RPMI7951 (cell line): ENCODE data around the gene BTBD7. TPM values are rescaled to one million over a fixed set of nuclear protein-coding genes. Genes with fewer than 3 reads are reported as not detected.

ENCODE experiments used
- DNase-seq: peaks from one replicate; pipeline ENCODE4 v3.0.0-alpha.2; 2012; ENCODE audit warnings: low read depth
- total RNA-seq: library from RNA; depleted of rRNA; stranded (reverse); fragments of >200 nt; shearing (Covaris generic); gene quantifications from 2 replicates; pipeline ENCODE4 v1.2.3, GENCODE V29; 2014

BTBD7 gene
- total RNA-seq, 1 experiment from 2014 or later: 11.3 TPM

- no peak for DNase-seq
Measured at GRCh38 chr14:93305725-93306418, 27.0 kb downstream of the BTBD7 start.

- no peak for DNase-seq
Measured at GRCh38 chr14:93304771-93305170, 28.1 kb downstream of the BTBD7 start.

GRCh38 chr14:93303659-93304058 is 29.2 kb downstream of the BTBD7 start:
- no peak for DNase-seq

DNA sequence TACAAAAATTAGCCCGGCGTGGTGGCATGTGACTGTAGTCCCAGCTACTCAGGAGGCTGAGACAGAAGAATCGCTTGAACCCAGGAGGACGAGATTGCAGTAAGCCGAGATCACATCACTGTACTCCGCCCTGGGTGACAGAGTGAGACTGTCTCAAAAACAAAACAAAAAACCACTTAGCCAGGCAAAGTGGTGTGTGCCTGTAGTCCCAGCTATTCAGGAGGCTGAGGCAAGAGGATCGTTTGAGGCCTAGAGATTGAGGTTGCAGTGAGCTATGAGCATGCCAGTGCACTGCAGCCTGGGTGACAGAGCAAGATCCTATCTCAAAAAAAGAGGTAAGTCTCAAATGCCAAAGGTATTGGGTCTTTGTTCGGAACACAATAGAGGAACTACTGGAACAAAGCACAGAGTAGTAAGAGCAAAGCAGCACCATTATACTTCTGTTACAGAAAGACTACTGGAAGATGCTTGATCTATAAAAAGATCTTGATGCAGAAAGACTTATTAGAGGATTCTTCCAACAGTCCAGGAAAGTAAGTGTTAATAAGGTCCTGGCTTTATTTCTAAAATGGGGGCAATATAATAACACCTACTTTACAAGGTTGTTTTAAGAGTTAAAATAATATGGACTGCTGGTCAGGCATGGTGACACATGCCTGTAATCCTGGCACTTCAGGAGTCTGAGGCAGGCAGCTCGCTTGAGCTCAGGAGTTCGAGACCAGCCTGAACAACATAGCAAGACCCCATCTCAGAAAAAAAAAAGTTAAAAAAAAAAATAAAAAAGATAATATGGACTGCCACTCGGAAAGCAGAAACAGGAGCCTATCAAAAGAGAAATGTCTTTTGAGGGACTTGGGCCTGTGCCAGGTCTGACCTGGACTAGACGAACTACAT is 29.9 kb downstream of the BTBD7 start:
- DNase-seq: no peak

GRCh38 chr14:93301821-93302447 is 30.9 kb downstream of the BTBD7 start:
- no peak for DNase-seq

- no peak for DNase-seq
Measured at GRCh38 chr14:93299866-93300265, 33.0 kb downstream of the BTBD7 start.

DNA sequence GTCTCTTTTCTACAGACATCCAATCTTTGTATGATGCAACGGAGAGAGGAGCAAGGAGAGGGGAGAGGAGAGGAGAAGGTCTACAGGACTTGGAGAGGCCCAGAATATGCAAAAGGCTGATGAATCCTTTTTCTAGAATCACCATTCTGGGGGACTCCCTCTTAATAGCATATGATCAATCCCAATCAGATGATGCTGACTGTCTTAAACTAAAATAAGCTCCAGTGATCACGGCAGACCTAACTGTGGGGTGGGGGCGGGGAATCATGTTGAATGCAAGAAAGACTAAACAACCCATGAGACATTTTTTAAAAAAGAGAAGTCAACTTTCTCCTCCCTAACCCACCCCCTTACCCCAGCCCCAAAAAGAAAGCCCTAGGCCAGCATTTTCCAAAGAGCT is 33.4 kb downstream of the BTBD7 start:
- no peak for DNase-seq

GRCh38 chr14:93295541-93296220 is 37.2 kb downstream of the BTBD7 start:
- DNase-seq: no peak

DNA sequence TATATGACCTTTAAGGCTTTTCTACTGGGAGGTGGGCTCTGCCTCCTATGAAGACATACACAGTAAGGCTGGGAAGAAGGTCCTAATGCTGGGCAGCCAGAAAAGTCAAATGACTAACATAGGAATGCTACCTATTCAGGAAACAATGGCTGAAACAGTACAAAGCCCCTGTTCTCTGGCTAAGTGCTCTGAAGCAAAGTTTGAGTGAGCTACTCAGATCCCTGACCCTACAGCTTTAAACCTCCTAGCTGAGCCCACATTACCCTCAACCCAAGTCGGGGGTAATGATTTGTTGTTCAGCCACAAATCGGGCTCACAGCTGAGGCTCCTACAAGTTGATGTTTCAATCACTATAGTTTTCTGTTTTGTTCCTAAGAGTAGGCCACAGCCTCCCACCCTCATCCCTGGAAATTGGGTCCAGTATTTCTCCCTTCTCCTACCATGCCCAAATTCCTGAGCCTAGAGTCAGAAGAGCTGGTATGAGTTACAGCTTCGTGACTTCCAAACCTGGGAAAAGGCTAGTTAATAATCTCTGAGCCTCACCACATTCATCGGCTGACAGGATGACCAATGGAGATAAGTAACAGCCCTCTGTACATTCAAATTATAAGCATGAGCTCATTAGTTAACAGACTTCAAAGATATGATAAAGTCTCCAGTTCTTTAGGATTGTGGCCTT is 46.5 kb downstream of the BTBD7 start:
- DNase-seq: no peak

- DNase-seq: peak; percentile 11
Measured at GRCh38 chr14:93285044-93285443, 47.8 kb downstream of the BTBD7 start.

DNA sequence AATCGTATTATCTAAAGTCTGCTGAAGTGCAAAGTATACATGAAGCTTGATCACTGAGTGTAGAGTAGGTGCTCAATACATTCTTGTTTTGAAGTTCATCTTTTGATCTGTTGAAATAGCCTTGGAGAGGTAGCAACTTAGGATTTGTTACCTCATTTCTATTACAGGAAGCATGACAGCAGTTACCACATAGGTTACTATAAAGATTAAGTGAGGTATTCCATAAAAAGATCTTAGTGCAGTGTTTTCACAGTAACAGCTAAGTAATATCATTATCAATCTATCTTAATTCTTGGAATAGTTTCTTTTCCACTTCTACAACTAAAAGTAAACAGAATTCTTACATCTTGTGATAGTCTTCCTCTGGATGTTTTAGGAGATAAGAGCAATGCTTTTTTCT is 50.9 kb downstream of the BTBD7 start:
- DNase-seq: no peak

DNA sequence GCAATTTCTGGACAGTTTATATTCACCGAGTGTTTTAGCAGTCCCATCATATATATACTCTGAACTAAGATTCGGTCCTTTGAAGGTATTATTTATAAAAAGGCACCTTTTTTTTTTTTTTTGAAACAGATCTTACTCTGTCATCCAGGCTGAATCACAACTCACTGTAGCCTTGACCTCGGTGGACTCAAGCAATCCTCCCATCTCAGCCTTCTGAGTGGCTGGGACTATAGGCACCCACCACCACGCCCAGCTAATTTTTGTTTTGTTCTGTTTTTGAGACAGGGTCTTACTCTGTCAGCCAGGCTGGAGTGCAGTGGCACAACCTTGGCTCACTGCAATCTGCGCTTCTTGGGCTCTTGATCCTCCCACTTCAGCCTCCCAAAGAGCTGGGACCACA is 52.1 kb downstream of the BTBD7 start:
- no peak for DNase-seq

GRCh38 chr14:93276031-93276716 is 56.7 kb downstream of the BTBD7 start:
- DNase-seq: no peak

GRCh38 chr14:93274055-93274806 is 58.6 kb downstream of the BTBD7 start:
- DNase-seq: no peak

DNA sequence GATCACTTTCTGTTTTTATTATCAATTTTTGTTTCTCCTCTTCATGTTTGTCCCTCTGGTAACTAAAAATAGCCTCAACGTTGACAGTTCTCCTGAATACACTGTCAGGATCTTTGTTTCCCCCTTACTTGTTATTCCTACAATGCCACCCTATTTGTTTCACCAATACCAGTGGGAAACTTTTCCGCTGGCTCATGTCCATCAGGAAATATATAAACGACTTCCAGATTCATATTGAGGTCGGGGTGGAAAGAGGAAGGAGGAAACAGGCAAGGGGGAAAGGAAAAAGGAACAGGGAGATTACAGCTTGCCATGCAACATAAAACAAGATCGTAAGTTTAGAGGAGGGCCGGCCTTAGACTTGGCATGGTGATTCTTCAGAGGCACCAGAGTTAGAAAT is 61.7 kb downstream of the BTBD7 start:
- no peak for DNase-seq

DNA sequence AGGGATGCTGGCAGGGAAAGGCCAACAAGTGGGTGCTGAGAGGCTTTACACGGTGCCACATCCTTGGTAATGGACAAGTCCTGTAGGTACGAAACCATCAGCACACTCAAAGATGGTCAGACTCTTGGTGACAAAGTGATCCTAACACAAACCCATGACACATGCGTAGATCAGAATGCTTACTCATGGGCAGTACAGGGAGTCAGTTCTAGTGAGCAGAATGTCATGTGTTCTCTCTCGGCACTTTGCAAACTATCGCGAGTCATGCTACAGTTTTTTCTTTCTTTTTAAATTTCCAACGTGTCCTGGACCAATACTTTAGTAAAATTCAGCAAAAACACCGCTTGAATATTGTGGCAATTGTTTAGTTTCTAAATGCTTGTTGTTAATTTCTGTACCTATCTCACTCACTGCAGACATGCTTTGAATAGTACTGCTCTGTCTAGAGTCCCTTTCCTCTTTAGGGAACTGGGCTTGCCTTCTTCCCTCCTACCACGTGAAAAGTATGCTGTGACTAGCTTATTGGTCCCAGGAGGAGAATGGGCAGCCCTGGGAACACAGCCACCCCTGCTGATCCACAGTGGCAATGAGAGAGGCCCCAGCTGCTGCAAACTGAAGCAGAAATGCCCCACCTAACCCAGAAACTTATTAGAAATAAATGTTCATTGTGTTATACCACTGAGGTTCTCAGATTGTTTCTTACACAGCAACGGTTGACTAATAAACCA is 63.3 kb downstream of the BTBD7 start:
- peak; percentile 57 for DNase-seq

- DNase-seq: no peak
Measured at GRCh38 chr14:93268406-93268805, 64.4 kb downstream of the BTBD7 start.

DNA sequence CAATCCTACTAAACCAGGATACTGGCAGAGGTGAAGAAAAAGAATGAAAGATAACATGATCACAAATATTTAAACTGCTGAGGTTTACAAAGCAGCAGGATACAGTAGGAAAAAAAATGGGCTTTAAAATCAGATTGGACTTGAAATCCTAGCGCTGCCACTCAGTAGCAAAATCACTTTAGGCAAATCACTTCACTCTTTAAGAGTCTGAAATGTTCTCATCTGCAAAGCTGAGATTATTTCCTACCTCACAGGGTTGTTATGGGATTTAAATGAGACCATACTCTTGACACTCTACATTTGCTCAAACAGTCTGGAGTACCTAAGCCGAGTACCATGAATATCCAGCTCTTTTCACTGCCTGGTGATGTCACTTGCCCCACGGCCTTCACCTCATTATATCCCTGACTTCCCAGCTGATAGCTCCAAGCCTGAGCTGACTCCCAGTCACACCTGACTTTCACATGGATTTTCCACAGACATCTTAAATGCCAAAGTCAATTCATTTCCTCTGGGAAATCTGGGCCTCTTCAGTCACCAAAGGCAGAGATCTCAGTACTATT is 65.6 kb downstream of the BTBD7 start:
- DNase-seq: no peak

- no peak for DNase-seq
Measured at GRCh38 chr14:93266127-93266526, 66.7 kb downstream of the BTBD7 start.
